H9 (cell line): Measurements from ENCODE around the gene GABRB2. TPM values are rescaled to one million over a fixed set of nuclear protein-coding genes. Genes with fewer than 3 reads are reported as not detected.

Source experiments
- DNase-seq: peaks from one replicate; pipeline ENCODE4 v3.0.0-alpha.2; 2017
- H2AFZ ChIP-seq: one replicate; pipeline ENCODE4 v1.6.1; 2013; ENCODE audit warnings: mild to moderate bottlenecking, low read length, control low read depth, moderate library complexity
- H2AK5ac ChIP-seq: 2 replicates; pipeline ENCODE4 v1.6.1; 2013; ENCODE audit warnings: low read length, control low read depth, mixed read lengths; ENCODE audit not compliant: insufficient read length
- H2BK120ac ChIP-seq: one replicate; pipeline ENCODE4 v1.6.1; 2013; ENCODE audit warnings: low read depth, mild to moderate bottlenecking, low read length, control low read depth, inconsistent platforms; ENCODE audit not compliant: poor library complexity, severe bottlenecking
- H2BK12ac ChIP-seq: 2 replicates; pipeline ENCODE4 v1.6.1; 2013; ENCODE audit warnings: low read length, control low read depth, mixed read lengths, low read depth; ENCODE audit not compliant: insufficient read length
- H2BK15ac ChIP-seq: 2 replicates; pipeline ENCODE4 v1.6.1; 2013; ENCODE audit warnings: low read depth, low read length, control low read depth
- H2BK20ac ChIP-seq: one replicate; pipeline ENCODE4 v1.6.1; 2013; ENCODE audit warnings: low read depth, mild to moderate bottlenecking, low read length, control low read depth, inconsistent platforms; ENCODE audit not compliant: poor library complexity, severe bottlenecking
- H2BK5ac ChIP-seq: 2 replicates; pipeline ENCODE4 v1.6.1; 2013; ENCODE audit warnings: low read length, control low read depth, mixed read lengths; ENCODE audit not compliant: insufficient read length
- H3K14ac ChIP-seq: 2 replicates; pipeline ENCODE4 v1.6.1; 2013; ENCODE audit warnings: low read length, control low read depth; ENCODE audit not compliant: insufficient read depth
- H3K18ac ChIP-seq: 2 replicates; pipeline ENCODE4 v1.6.1; 2013; ENCODE audit warnings: low read depth, mild to moderate bottlenecking, mixed read lengths, low read length, control low read depth; ENCODE audit not compliant: insufficient read length
- H3K23ac ChIP-seq: 2 replicates; pipeline ENCODE4 v1.6.1; 2013; ENCODE audit warnings: low read length, control low read depth, mixed read lengths, low read depth; ENCODE audit not compliant: insufficient read length
- H3K23me2 ChIP-seq: 2 replicates; pipeline ENCODE4 v1.6.1; 2013; ENCODE audit warnings: low read depth, mild to moderate bottlenecking, mixed read lengths, low read length, control low read depth; ENCODE audit not compliant: insufficient read length, poor library complexity, severe bottlenecking
- H3K27ac ChIP-seq: 2 replicates; pipeline ENCODE4 v1.5.1; 2013; ENCODE audit warnings: low read length, control low read depth, mixed read lengths, low read depth; ENCODE audit not compliant: insufficient read length
- H3K27me3 ChIP-seq: 2 replicates; pipeline ENCODE4 v1.6.1; 2013; ENCODE audit warnings: low read length, control low read depth, inconsistent platforms; ENCODE audit not compliant: insufficient read depth
- H3K4ac ChIP-seq: 2 replicates; pipeline ENCODE4 v1.6.1; 2013; ENCODE audit warnings: low read depth, mild to moderate bottlenecking, control low read depth, inconsistent platforms, low read length, moderate library complexity
- H3K4me1 ChIP-seq: 2 replicates; pipeline ENCODE4 v1.6.1; 2013; ENCODE audit warnings: low read length, control low read depth, inconsistent platforms; ENCODE audit not compliant: insufficient read depth
- H3K4me2 ChIP-seq: 2 replicates; pipeline ENCODE4 v1.6.1; 2013; ENCODE audit warnings: low read length, control low read depth, mixed read lengths; ENCODE audit not compliant: insufficient read length, insufficient read depth
- H3K56ac ChIP-seq: 2 replicates; pipeline ENCODE4 v1.6.1; 2013; ENCODE audit warnings: low read depth, mild to moderate bottlenecking, mixed read lengths, low read length, control low read depth; ENCODE audit not compliant: insufficient read length
- H3K79me1 ChIP-seq: 2 replicates; pipeline ENCODE4 v1.6.1; 2013; ENCODE audit warnings: low read depth, mild to moderate bottlenecking, moderate library complexity, low read length, control low read depth, inconsistent platforms; ENCODE audit not compliant: insufficient read depth, poor library complexity, severe bottlenecking
- H3K79me2 ChIP-seq: 2 replicates; pipeline ENCODE4 v1.6.1; 2013; ENCODE audit warnings: low read length, control low read depth, inconsistent platforms; ENCODE audit not compliant: insufficient read depth
- H3K9ac ChIP-seq: 2 replicates; pipeline ENCODE4 v1.6.1; 2013; ENCODE audit warnings: low read length, control low read depth, mixed read lengths; ENCODE audit not compliant: insufficient read length; ENCODE audit errors: extremely low read depth
- H3K9me3 ChIP-seq: one replicate; pipeline ENCODE4 v1.6.1; 2013; ENCODE audit warnings: low read depth, low read length, inconsistent platforms; ENCODE audit not compliant: control insufficient read depth
- H3T11ph ChIP-seq: one replicate; pipeline ENCODE4 v1.6.1; 2013; ENCODE audit warnings: mild to moderate bottlenecking, low read length, control low read depth, inconsistent platforms
- H4K20me1 ChIP-seq: one replicate; pipeline ENCODE4 v1.6.1; 2013; ENCODE audit not compliant: control insufficient read depth, insufficient read length, insufficient read depth
- H4K5ac ChIP-seq: 2 replicates; pipeline ENCODE4 v1.6.1; 2013; ENCODE audit warnings: low read depth, mild to moderate bottlenecking, mixed read lengths, low read length, control low read depth; ENCODE audit not compliant: insufficient read length
- H4K8ac ChIP-seq: replicated peaks from 2 replicates; pipeline ENCODE4 v1.6.1; 2013; ENCODE audit warnings: low read length, control low read depth, mixed read lengths, low read depth; ENCODE audit not compliant: insufficient read length
- H4K91ac ChIP-seq: 2 replicates; pipeline ENCODE4 v1.6.1; 2013; ENCODE audit warnings: low read depth, mild to moderate bottlenecking, moderate library complexity, mixed read lengths, low read length, control low read depth; ENCODE audit not compliant: insufficient read length
- H3K27ac Mint-ChIP-seq, 3 experiments: 2 replicates in 2 of 3; 3 replicates in 1 of 3; pipeline ENCODE4 v1.8.0; 2020 to 2021; ENCODE audit warnings: mixed read lengths in 3 of 3, mild to moderate bottlenecking in 1 of 3, moderate library complexity in 1 of 3
- H3K27me3 Mint-ChIP-seq: 2 replicates; pipeline ENCODE4 v1.8.0; 2021; ENCODE audit warnings: low read depth, mild to moderate bottlenecking, moderate library complexity, mixed read lengths
- H3K36me3 Mint-ChIP-seq, 3 experiments: 2 replicates in 2 of 3; 3 replicates in 1 of 3; pipeline ENCODE4 v1.8.0; 2020 to 2021; ENCODE audit warnings: low read depth in 3 of 3, mixed read lengths in 3 of 3; ENCODE audit not compliant: insufficient read depth in 1 of 3
- H3K4me1 Mint-ChIP-seq, 2 experiments: 2 replicates each; pipeline ENCODE4 v1.8.0; 2020; ENCODE audit warnings: mixed read lengths in 2 of 2
- H3K4me3 Mint-ChIP-seq, 2 experiments: 2 replicates in 1 of 2; 3 replicates in 1 of 2; pipeline ENCODE4 v1.8.0; 2020 to 2021; ENCODE audit warnings: mild to moderate bottlenecking in 2 of 2, mixed read lengths in 2 of 2, moderate library complexity in 1 of 2
- H3K9me3 Mint-ChIP-seq, 2 experiments: 2 replicates in 1 of 2; 3 replicates in 1 of 2; pipeline ENCODE4 v1.8.0; 2020; ENCODE audit warnings: mild to moderate bottlenecking in 2 of 2, mixed read lengths in 2 of 2, moderate library complexity in 1 of 2
- CTCF ChIP-seq: fragments of 200-600 bp; sonication (generic); conservative IDR thresholded peaks from 3 replicates; pipeline ENCODE4 v1.8.0; 2021; ENCODE audit warnings: antibody characterized with exemption, mild to moderate bottlenecking
- WGBS: extraction: QIAGEN DNeasy Blood & Tissue Kit; methylation state at CpG from one replicate; pipeline ENCODE4 v1.1.7; 2013; ENCODE audit warnings: missing lambda C conversion rate, low lambda C conversion rate, mixed read lengths; ENCODE audit not compliant: insufficient read length; ENCODE audit errors: extremely low coverage; 5-methylcytosine and 5-hydroxymethylcytosine counted together
- total RNA-seq: library from RNA; stranded (reverse); gene quantifications from 2 replicates; pipeline ENCODE4 v1.2.1, GENCODE V29; 2021

Gene GABRB2
- total RNA-seq, 1 experiment from 2014 or later, result 0.20 TPM

DNA sequence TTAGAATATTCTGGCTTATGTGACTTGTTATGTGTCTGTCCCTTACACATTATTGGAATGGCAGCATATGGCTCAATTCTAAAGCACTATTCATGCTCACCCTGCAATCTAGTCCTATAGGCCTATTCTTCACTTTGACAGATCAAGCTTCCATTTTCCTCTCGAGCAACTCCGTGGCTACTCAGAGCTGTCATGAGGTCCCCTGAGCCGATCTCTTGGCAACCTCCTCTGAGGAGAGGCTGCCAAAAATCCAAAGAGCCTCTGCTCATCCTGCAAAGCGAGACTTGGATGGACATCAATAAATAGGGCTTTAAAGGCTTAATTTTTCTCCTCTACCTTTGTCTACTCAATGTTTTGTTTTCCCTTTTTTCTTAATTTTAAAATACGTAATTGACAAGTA is 163.8 kb downstream of the GABRB2 start:
- TF ChIP-seq CTCF, result no peak
- no peak overlapping the region for H3K27ac Mint-ChIP-seq
- no peak overlapping the region for H4K5ac ChIP-seq

More for the DNA sequence above, 163.8 kb downstream of the GABRB2 start:
- Histone ChIP-seq H3K9me3 (no peaks in the 10 kb centered on the region), H3K23ac (no peak overlapping the region), H3K18ac (no peak overlapping the region), H4K91ac (no peak overlapping the region), H3K4me1 (no peaks in the 10 kb centered on the region), H2AFZ (no peak overlapping the region), H2BK120ac (no peak overlapping the region), H3K27ac (no peak overlapping the region), H3K79me1 (no peaks in the 10 kb centered on the region), H4K8ac (no peak overlapping the region), H3K56ac (no peak overlapping the region), H3K14ac (no peak overlapping the region), H3K79me2 (no peaks in the 10 kb centered on the region), H3K27me3 (no peaks in the 10 kb centered on the region), H2AK5ac (no peak overlapping the region), H2BK5ac (no peak overlapping the region), H3K23me2 (no peaks in the 10 kb centered on the region), H3K4me2 (no peak overlapping the region), H3K9ac (no peak overlapping the region), H2BK12ac (no peak overlapping the region), H2BK20ac (no peak overlapping the region), H4K20me1 (no peaks in the 10 kb centered on the region), H3K4ac (no peak overlapping the region), H2BK15ac (no peak overlapping the region), H3T11ph (no peak overlapping the region)
- H3K9me3 Mint-ChIP-seq, result no peaks in the 10 kb centered on the region
- H3K4me1 Mint-ChIP-seq, result no peaks in the 10 kb centered on the region
- no peak overlapping the region for H3K4me3 Mint-ChIP-seq
- no peaks in the 10 kb centered on the region for H3K36me3 Mint-ChIP-seq
- DNase-seq, result no peak
- WGBS, result no CpG with 5 or more reads among the region's 5 CpGs
- no peaks in the 10 kb centered on the region; the same call in 1 of the 2 replicates for H3K27me3 Mint-ChIP-seq
